GM19468 (cell line): ENCODE measurements around the gene TMOD4.

ENCODE experiments used
- ATAC-seq: cut with Tn5 transposase; IDR thresholded peaks from one replicate; pipeline ENCODE4 v1.9.1; 2021; ENCODE audit warnings: mild to moderate bottlenecking, moderate library complexity, moderate number of reproducible peaks; ENCODE audit not compliant: unreplicated experiment; ENCODE audit errors: extremely low read depth

Gene TMOD4

GRCh38 chr1:151184211-151184610 is 8.4 kb upstream of the TMOD4 start:
- no peak for ATAC-seq

GRCh38 chr1:151176514-151177045 is 799 bp upstream of the TMOD4 start:
- no peak for ATAC-seq

GRCh38 chr1:151175041-151175741 is 590 bp downstream of the TMOD4 start:
- no peak for ATAC-seq

- ATAC-seq: no peak
These were observed 4.6 kb downstream of the TMOD4 start for GRCh38 chr1:151171190-151171589.

- ATAC-seq: no peak
These were observed 8.7 kb downstream of the TMOD4 start for GRCh38 chr1:151167116-151167515.

- ATAC-seq: no peak
These were observed 9.2 kb downstream of the TMOD4 start for GRCh38 chr1:151166505-151166956.

GRCh38 chr1:151165738-151166504 is 9.9 kb downstream of the TMOD4 start, which contains the start of the genes LYSMD1 and SCNM1:
Gene LYSMD1 (minus strand): TSS chr1:151165902. CDS start chr1:151165258, 644 bp downstream.
Gene SCNM1 (plus strand): TSS chr1:151166144. CDS start chr1:151166153, 9 bp downstream.
- peak; percentile 68 for ATAC-seq

- ATAC-seq: no peak
These were observed 10.5 kb downstream of the TMOD4 start for GRCh38 chr1:151165281-151165737.

GRCh38 chr1:151164732-151165280 is 11.0 kb downstream of the TMOD4 start:
- ATAC-seq: no peak

GRCh38 chr1:151159373-151159772 is 16.4 kb downstream of the TMOD4 start:
- ATAC-seq: no peak

- ATAC-seq: no peak
These were observed 17.0 kb downstream of the TMOD4 start for GRCh38 chr1:151158751-151159251.

GRCh38 chr1:151158326-151158725 is 17.5 kb downstream of the TMOD4 start:
- no peak for ATAC-seq

- no peak for ATAC-seq
These were observed 18.7 kb downstream of the TMOD4 start for GRCh38 chr1:151157067-151157531.

- no peak for ATAC-seq
These were observed 19.3 kb downstream of the TMOD4 start, which contains the start of gene TNFAIP8L2 for GRCh38 chr1:151156515-151156819. Gene TNFAIP8L2 (plus strand): TSS chr1:151156649. CDS start chr1:151158698, 2,049 bp downstream.

- ATAC-seq: no peak
These were observed 28.1 kb downstream of the TMOD4 start for GRCh38 chr1:151147665-151148064.

- no peak for ATAC-seq
These were observed 28.7 kb downstream of the TMOD4 start for GRCh38 chr1:151147132-151147503.

- ATAC-seq: peak; percentile 89
These were observed 29.2 kb downstream of the TMOD4 start, which contains the start of gene SEMA6C for GRCh38 chr1:151146412-151147131. Gene SEMA6C (minus strand): TSS chr1:151146631. CDS start chr1:151142621, 4,010 bp downstream.

- no peak for ATAC-seq
These were observed 29.7 kb downstream of the TMOD4 start for GRCh38 chr1:151146072-151146411.

GRCh38 chr1:151145304-151146071 is 30.3 kb downstream of the TMOD4 start:
- ATAC-seq: no peak
